MCF 10A (cell line): ENCODE data around the gene HSPB8. TPM values are rescaled to one million over a fixed set of nuclear protein-coding genes. Genes with fewer than 3 reads are reported as not detected.

Source experiments
- BruUV-seq: library from RNA; stranded (reverse); fragments of 400-500 nt; replicated peaks from 2 replicates; lab custom pipeline; 2021; lab: Mats Ljungman, UMichigan
- CTCF ChIA-PET: fragments of 300-600 bp; sonication (Branson Sonifier 250); formaldehyde crosslinking; extraction: SDS; loops from one replicate; lab custom pipeline; 2021; ENCODE audit warnings: antibody characterized with exemption, inconsistent platforms; lab: Yijun Ruan, JAX
- POLR2A ChIA-PET: fragments of 300-600, 350-650 bp; sonication (Branson Sonifier 250); formaldehyde crosslinking; extraction: SDS; loops from one replicate; lab custom pipeline; 2020; ENCODE audit warnings: antibody characterized with exemption, inconsistent platforms; lab: Yijun Ruan, JAX
- DNase-seq: peaks from one replicate; pipeline ENCODE4 v3.0.0-alpha.2; 2018; ENCODE audit not compliant: unreplicated experiment
- H3K27ac Mint-ChIP-seq: one replicate; pipeline ENCODE4 v1.8.0; 2022; ENCODE audit warnings: mild to moderate bottlenecking, low read depth, mixed read lengths; ENCODE audit not compliant: unreplicated experiment
- H3K27me3 Mint-ChIP-seq: one replicate; pipeline ENCODE4 v1.8.0; 2022; ENCODE audit warnings: mixed read lengths; ENCODE audit not compliant: insufficient read depth, unreplicated experiment
- H3K36me3 Mint-ChIP-seq: one replicate; pipeline ENCODE4 v1.8.0; 2022; ENCODE audit warnings: mild to moderate bottlenecking, moderate library complexity, mixed read lengths; ENCODE audit not compliant: insufficient read depth, unreplicated experiment
- H3K4me1 Mint-ChIP-seq: one replicate; pipeline ENCODE4 v1.8.0; 2022; ENCODE audit warnings: mixed read lengths; ENCODE audit not compliant: insufficient read depth, unreplicated experiment
- H3K4me3 Mint-ChIP-seq: one replicate; pipeline ENCODE4 v1.8.0; 2022; ENCODE audit warnings: mild to moderate bottlenecking, moderate library complexity, mixed read lengths; ENCODE audit not compliant: unreplicated experiment
- H3K9me3 Mint-ChIP-seq: one replicate; pipeline ENCODE4 v1.8.0; 2022; ENCODE audit warnings: mixed read lengths; ENCODE audit not compliant: unreplicated experiment
- intact Hi-C: fragments of 100-400 bp; cut with micrococcal nuclease; formaldehyde crosslinking; loops from 2 replicates; pipeline ENCODE4 v1.14.1; 2022
- total RNA-seq: library from RNA; stranded (reverse); gene quantifications from 2 replicates; pipeline ENCODE4 v1.2.3, GENCODE V29; 2022
- TF ChIP-seq, protein P1 (sequence below): fragments of 200-600 bp; IDR thresholded peaks from one replicate; pipeline ENCODE4 v1.8.0; 2022; ENCODE audit warnings: antibody characterized with exemption, mild to moderate bottlenecking; ENCODE audit not compliant: unreplicated experiment

The HSPB8 gene
- total RNA-seq, 1 experiment from 2014 or later, result 0.23 TPM

DNA sequence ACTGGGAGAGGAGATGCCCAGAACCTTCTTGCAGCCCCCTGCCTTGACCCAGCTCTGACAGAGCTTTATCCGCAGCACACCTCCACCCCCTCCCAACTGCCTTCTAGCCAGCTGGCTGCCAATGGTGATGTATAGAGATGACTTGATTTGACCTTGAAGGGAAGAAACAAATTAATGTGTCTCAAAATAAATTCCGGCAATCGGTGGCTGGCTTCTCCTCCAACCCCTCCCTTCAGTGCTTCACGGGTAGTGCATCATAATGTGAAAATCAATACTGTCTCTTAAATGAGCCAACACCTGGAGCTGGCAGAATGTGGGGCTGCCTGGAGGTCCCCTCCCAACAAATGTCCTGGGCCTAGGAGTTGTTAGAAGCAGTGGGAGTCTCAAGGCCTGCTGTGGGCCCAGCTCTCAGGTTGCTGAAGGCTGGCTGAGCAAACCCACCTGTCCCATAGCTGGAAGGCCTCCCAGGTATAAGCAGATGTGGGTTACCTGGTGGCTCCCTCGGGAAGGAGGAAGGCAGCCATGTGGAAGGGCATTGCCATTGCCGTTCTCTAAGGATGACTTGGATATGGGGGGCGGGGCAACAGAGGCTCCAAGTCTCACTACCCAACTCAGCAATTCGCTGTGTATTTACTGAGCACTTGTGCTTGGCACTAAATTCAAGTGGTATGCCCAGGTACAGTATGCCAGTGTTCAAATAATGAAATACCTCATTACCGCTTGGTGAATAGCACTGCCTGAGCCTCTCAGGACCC is 23.2 kb downstream of the HSPB8 start:
- Mint-ChIP-seq H3K4me3 (no peak overlapping the region), H3K27ac (no peak overlapping the region), H3K36me3 (no peaks in the 10 kb centered on the region), H3K27me3 (no peaks in the 10 kb centered on the region), H3K4me1 (no peaks in the 10 kb centered on the region), H3K9me3 (no peaks in the 10 kb centered on the region)
- no TSS peak for BruUV-seq
- TF ChIP-seq, protein P1, sequence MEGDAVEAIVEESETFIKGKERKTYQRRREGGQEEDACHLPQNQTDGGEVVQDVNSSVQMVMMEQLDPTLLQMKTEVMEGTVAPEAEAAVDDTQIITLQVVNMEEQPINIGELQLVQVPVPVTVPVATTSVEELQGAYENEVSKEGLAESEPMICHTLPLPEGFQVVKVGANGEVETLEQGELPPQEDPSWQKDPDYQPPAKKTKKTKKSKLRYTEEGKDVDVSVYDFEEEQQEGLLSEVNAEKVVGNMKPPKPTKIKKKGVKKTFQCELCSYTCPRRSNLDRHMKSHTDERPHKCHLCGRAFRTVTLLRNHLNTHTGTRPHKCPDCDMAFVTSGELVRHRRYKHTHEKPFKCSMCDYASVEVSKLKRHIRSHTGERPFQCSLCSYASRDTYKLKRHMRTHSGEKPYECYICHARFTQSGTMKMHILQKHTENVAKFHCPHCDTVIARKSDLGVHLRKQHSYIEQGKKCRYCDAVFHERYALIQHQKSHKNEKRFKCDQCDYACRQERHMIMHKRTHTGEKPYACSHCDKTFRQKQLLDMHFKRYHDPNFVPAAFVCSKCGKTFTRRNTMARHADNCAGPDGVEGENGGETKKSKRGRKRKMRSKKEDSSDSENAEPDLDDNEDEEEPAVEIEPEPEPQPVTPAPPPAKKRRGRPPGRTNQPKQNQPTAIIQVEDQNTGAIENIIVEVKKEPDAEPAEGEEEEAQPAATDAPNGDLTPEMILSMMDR, result no peak
- DNase-seq, result no peak
- intact Hi-C loops, result no loop called here
- POLR2A ChIA-PET, result no interaction called here
- CTCF ChIA-PET, result no interaction called here

DNA sequence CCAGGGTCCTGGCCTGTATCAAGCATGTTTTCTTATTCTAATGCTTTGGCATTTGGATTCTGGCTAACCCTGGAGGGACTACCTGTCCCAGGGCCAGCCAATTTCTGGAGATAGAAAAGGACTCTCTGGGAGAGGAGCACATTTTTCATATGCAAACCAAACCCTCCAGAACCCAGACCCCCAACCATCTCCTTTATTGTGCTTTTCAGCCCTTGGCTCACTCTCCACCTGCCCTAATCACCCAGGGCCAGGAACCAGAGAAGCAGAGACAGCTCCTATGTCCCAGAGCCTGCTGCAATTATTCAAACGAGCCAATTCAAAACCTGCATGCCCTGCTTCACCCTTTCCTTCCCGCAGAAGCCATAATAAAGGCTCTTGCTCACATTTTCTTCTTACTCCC is 23.8 kb downstream of the HSPB8 start:
- ChIA-PET CTCF (interaction anchor here (0.6 to 1.1 kb wide), 2 partner anchors 9 to 14 kb away, joined by 3 to 5 read pairs; no protein-coding TSS in a partner anchor), POLR2A (no interaction called here)
- intact Hi-C loops, result no loop called here
- Mint-ChIP-seq H3K4me1 (no peaks in the 10 kb centered on the region), H3K9me3 (no peaks in the 10 kb centered on the region), H3K4me3 (no peak overlapping the region), H3K36me3 (no peaks in the 10 kb centered on the region), H3K27ac (no peak overlapping the region), H3K27me3 (no peaks in the 10 kb centered on the region)
- no peak for DNase-seq
- TF ChIP-seq, protein P1, result no peak
- BruUV-seq, result no TSS peak

DNA sequence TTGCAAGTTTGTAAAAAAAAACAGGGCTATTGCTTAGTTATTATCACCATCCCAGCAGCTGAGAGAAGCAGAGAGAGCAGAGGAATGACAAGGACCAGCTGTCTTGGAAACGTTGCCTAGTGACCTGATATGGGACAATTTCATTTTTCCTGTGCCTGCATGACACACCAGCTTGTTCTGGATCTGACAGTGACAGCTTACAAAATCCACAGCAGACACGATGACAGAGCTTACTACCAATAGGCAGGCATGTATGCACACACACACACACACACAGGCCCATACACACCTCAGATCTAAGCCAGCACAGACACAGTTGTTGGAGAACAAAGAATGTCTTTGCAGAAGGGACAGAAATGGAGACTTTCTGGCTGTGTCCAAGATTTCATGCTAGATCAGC is 25.4 kb downstream of the HSPB8 start:
- intact Hi-C loops, result no loop called here
- Mint-ChIP-seq H3K27me3 (no peaks in the 10 kb centered on the region), H3K4me1 (no peaks in the 10 kb centered on the region), H3K36me3 (no peaks in the 10 kb centered on the region), H3K27ac (no peak overlapping the region), H3K4me3 (no peak overlapping the region), H3K9me3 (no peaks in the 10 kb centered on the region)
- BruUV-seq, result no TSS peak
- no peak for DNase-seq
- ChIA-PET POLR2A (no interaction called here), CTCF (interaction anchor here (0.5 kb wide), 1 partner anchor 93 kb away, joined by 3 read pairs; no protein-coding TSS in a partner anchor)
- TF ChIP-seq, protein P1, result no peak

DNA sequence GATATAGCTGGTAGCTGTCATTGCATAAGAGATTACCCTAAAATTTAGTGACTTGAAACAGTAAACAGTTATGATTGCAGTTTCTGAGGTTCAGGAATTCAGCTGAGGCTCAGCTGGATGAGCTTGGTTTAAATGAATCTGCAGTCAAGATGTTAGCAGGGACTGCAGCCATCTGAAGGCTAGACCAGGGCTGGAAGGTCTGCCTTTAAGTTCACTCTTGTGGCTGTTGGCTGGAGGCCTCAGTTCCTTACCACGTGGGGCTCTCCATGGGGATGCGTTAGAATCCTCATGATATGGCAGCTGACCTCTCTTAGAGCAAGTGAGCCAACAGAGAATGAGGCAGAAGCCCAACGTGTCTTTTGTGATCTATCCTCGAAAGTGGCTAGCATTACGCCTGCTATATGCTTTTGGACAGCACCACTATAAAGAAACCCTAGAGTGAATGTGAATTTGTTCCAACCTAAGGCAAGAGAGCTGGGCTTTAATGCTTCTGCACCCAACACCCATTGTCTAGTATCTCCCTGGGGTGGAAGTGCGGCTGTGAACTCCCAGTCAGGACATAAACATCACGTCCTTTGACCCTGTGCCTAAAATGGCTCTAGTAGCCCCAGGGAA is 26.0 kb downstream of the HSPB8 start:
- TF ChIP-seq, protein P1, result no peak
- no peaks in the 10 kb centered on the region for H3K27me3 Mint-ChIP-seq
- ChIA-PET CTCF (interaction anchor here (0.6 kb wide), 2 partner anchors 637 to 1251 kb away, joined by 4 to 7 read pairs; no protein-coding TSS in a partner anchor), POLR2A (no interaction called here)
- DNase-seq, result no peak
- no peaks in the 10 kb centered on the region for H3K4me1 Mint-ChIP-seq
- no TSS peak for BruUV-seq
- no peaks in the 10 kb centered on the region for H3K36me3 Mint-ChIP-seq
- H3K27ac Mint-ChIP-seq, result no peak overlapping the region
- H3K4me3 Mint-ChIP-seq, result no peak overlapping the region
- intact Hi-C loops, result no loop called here
- no peaks in the 10 kb centered on the region for H3K9me3 Mint-ChIP-seq
